ENCODE results near the gene CDH23.

DNA sequence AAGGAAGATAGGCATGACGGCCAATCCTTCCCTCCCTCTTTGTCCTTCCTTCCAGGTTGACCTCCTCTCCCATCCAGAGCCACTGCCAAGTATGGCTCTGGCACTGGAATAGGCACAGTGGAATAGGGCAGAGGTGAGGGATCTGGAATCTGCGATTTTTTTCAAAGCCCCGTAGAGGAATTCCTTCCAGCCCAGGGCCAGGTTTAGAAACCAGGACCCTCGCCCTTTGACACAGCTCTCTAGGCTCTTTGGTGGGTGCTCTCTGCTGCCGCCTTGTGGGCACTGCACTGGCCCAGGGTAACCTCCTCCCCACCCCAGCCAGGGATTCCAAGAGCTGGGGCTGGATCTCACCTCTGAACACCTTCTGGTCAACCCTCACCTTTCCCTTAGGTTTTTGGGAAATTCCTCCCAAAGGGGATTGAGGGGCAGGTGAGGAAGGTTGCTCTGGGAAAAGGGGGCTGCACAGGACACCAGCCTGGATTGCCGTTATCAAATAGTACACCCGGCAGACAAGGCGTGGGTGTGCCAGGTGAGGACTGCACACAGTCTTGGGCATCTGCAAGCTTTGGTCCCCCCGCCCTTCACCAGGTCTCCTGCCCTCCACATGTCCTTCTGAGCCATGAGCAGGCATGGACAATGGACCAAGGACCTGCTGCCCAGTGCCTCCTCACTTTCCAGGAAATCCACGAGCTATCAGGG lies 300.1 kb downstream of the CDH23 start:
- no peak for TF ChIP-seq GATA3 (IDR thresholded peaks at IDR 0.05; ENCODE audit: low read depth, low read length)
- no peak for TF ChIP-seq GATA2 (IDR thresholded peaks at IDR 0.05; ENCODE audit: low read depth, low read length)

Measured in SH-SY5Y (cell line).